Sigmoid colon (tissue), 7 donors: ENCODE results near the gene VWA7. TPM values are rescaled to one million over a fixed set of nuclear protein-coding genes. Genes with fewer than 3 reads are reported as not detected.

Experiments used
- DNase-seq: peaks from one replicate; pipeline ENCODE4 v3.0.0-alpha.2; 2019
- H3K27ac ChIP-seq, 4 donors: fragments of 200-600 bp; sonication (generic); one replicate each; pipeline ENCODE4 v1.5.1; 2016 to 2019; ENCODE audit warnings: mild to moderate bottlenecking in 1 of 4
- H3K27me3 ChIP-seq, 3 donors: fragments of 200-600 bp; sonication (generic); one replicate each; pipeline ENCODE4 v1.5.1; 2019; ENCODE audit warnings: mild to moderate bottlenecking in 1 of 3
- H3K36me3 ChIP-seq, 4 donors: fragments of 200-600 bp; sonication (generic); one replicate each; pipeline ENCODE4 v1.5.1; 2016 to 2019
- H3K4me1 ChIP-seq, 4 donors: fragments of 200-600 bp; sonication (generic); one replicate each; pipeline ENCODE4 v1.5.1; 2017 to 2019
- H3K4me3 ChIP-seq, 4 donors: fragments of 200-600 bp; sonication (generic); one replicate each; pipeline ENCODE4 v1.5.1; 2017 to 2019; ENCODE audit warnings: mild to moderate bottlenecking in 2 of 4, moderate library complexity in 1 of 4
- H3K9me3 ChIP-seq, 4 donors: fragments of 200-600 bp in 3 of 4; sonication (generic) in 3 of 4; one replicate each; pipeline versions ENCODE4 v1.5.1 to v1.6.1; 2013 to 2019
- CTCF ChIP-seq, 4 experiments: fragments of 450-650 bp in 3 of 4; fragments of 200-600 bp in 1 of 4; IDR thresholded peaks; one replicate each; pipeline ENCODE4 v1.5.1; 2016 to 2019; ENCODE audit warnings: antibody characterized with exemption in 4 of 4, mild to moderate bottlenecking in 3 of 4, moderate library complexity in 2 of 4
- EP300 ChIP-seq, 4 donors: sonication (generic); formaldehyde crosslinking; IDR thresholded peaks; one replicate each; pipeline ENCODE4 v1.6.1; 2017; ENCODE audit warnings: antibody characterized with exemption in 4 of 4
- POLR2A ChIP-seq, 2 donors: fragments of 450-650 bp; IDR thresholded peaks; one replicate each; pipeline ENCODE4 v1.6.1; 2016; ENCODE audit warnings: antibody characterized with exemption in 2 of 2, mild to moderate bottlenecking in 2 of 2, moderate library complexity in 2 of 2
- POLR2AphosphoS5 ChIP-seq, 4 donors: sonication (generic); formaldehyde crosslinking; IDR thresholded peaks; one replicate each; pipeline ENCODE4 v1.6.1; 2017; ENCODE audit warnings: antibody characterized with exemption in 4 of 4
- WGBS, 2 donors: extraction: QIAGEN DNeasy Blood & Tissue Kit; methylation state at CpG; one replicate each; pipeline ENCODE4 v1.1.7; 2013; 5-methylcytosine and 5-hydroxymethylcytosine counted together
- intact Hi-C: fragments of 100-400 bp; cut with DNase I; formaldehyde crosslinking; loops from one replicate; pipeline ENCODE4 v1.15.1; 2023
- polyA plus RNA-seq, 3 donors: library from polyadenylated mRNA; stranded (reverse); fragments of 200-250 nt; gene quantifications; one replicate each; pipeline ENCODE4 v1.2.3, GENCODE V29; 2013
- total RNA-seq, 4 donors: library from RNA; depleted of rRNA; stranded (reverse); fragments of >200 nt; gene quantifications; one replicate each; pipeline ENCODE4 v1.1.0, GENCODE V29; 2016
- donor health status: healthy with polysubstance abuse.
- donor health status: Bipolar disorder and iron deficiency.
- donor health status: healthy.

VWA7 gene
- total and polyA plus RNA-seq, 7 donors: 0.14 to 6.0 (median 3.2) TPM; not detected in 1

DNA sequence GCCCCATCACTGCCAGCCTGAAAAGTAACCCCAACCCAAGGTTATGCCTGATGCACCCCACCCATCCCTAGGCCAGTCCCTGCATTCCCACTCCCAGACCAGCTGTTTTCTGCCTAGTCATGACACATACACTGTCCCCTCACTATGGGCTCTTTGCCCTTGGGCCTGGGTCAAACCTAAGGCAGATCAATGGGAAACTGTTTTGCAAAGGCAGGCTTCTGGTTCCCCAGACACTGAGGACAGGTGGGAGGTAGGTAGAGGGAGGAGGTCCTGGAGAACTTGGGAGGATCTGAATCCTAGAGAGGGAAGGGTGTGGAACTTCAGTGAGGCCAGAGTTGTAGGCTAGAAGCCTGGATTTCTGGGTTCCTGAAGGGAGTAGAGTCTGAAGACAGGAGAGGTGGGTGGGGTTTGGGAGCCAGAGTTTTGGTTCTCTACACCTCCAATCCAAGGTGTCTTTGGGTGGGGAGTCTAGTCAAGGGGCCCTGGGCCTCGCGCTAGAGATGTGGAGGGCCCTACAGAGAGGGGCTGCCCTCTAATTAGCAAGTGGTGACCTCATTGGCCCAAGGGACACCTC, 42.8 kb downstream of the VWA7 start:
- 1 to 9% methylated on average over 2 of the region's 2 CpGs for WGBS, 2 donors
- intact Hi-C loops: no loop called here

GRCh38 chr6:31733734-31734133, 43.4 kb downstream of the VWA7 start:
- H3K4me1 ChIP-seq: peaks cover 0 to 39% (median 34%) of the 10 kb centered on the region in 4 donors
- peaks cover 24 to 36% (median 28%) of the 10 kb centered on the region in 4 donors for H3K36me3 ChIP-seq
- TF ChIP-seq POLR2AphosphoS5 (IDR thresholded peaks at IDR 0.05): no peak
- no peak for TF ChIP-seq EP300 (IDR thresholded peaks at IDR 0.05)
- TF ChIP-seq POLR2A (IDR thresholded peaks at IDR 0.05): no peak
- no peak for TF ChIP-seq CTCF (IDR thresholded peaks at IDR 0.05)
- H3K27ac ChIP-seq: peak overlapping the region; percentile 92 to 98 (median 94)
- DNase-seq: no peak
- intact Hi-C loops: no loop called here
- no peak overlapping the region for H3K4me3 ChIP-seq
- H3K27me3 ChIP-seq: no peaks in the 10 kb centered on the region
- 68 to 80% methylated on average over 4 of the region's 4 CpGs for WGBS, 2 donors
- no peaks in the 10 kb centered on the region for H3K9me3 ChIP-seq

More for the DNA sequence above, 42.8 kb downstream of the VWA7 start:
- no peaks in the 10 kb centered on the region for H3K27me3 ChIP-seq
- H3K4me1 ChIP-seq: peaks cover 0 to 42% (median 35%) of the 10 kb centered on the region in 4 donors
- no peak for DNase-seq
- peak overlapping the region; percentile 92 to 98 (median 94) for H3K27ac ChIP-seq
- no peak for TF ChIP-seq EP300 (IDR thresholded peaks at IDR 0.05)
- no peak for TF ChIP-seq POLR2AphosphoS5 (IDR thresholded peaks at IDR 0.05)
- no peak for TF ChIP-seq CTCF (IDR thresholded peaks at IDR 0.05)
- no peak for TF ChIP-seq POLR2A (IDR thresholded peaks at IDR 0.05)
- peaks cover 24 to 36% (median 28%) of the 10 kb centered on the region in 4 donors for H3K36me3 ChIP-seq
- H3K4me3 ChIP-seq: peak overlapping the region; percentile 64 to 76 (median 73)
- no peaks in the 10 kb centered on the region for H3K9me3 ChIP-seq

GRCh38 chr6:31732029-31732428, 45.1 kb downstream of the VWA7 start:
- Histone ChIP-seq H3K4me3 (no peak overlapping the region), H3K36me3 (peaks cover 27 to 42% (median 35%) of the 10 kb centered on the region in 4 donors), H3K9me3 (no peaks in the 10 kb centered on the region), H3K4me1 (peaks cover 0 to 52% (median 45%) of the 10 kb centered on the region in 4 donors), H3K27ac (peak overlapping the region in 2 of 4 donors; percentile 7 to 98), H3K27me3 (no peaks in the 10 kb centered on the region)
- no peak for DNase-seq
- intact Hi-C loops: no loop called here
- 52 to 72% methylated on average over 3 of the region's 3 CpGs for WGBS, 2 donors
- TF ChIP-seq CTCF (IDR thresholded peaks at IDR 0.05) (no peak), EP300 (IDR thresholded peaks at IDR 0.05) (no peak), POLR2A (IDR thresholded peaks at IDR 0.05) (no peak), POLR2AphosphoS5 (IDR thresholded peaks at IDR 0.05) (no peak)

DNA sequence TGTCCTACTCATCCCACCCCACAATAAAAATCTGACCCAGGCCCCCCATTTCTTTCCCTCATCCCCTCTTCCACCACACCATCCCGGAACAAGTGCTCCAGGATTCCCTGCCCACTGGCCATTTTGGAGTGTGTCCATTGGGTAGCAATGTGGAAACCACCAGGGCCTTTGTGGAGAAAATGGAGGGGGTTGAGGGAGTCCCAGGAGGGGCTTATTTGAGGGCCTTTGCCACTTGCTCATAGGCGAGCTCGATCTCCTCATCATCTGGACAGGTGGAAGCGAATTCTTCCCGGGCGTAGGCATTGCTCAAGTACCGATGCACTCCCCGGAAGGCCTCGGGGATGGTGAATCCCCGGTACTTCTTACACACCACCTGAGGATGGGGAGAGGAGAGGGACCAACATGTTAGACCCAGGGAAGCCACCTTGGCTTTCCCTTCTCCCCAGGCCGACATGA, 46.5 kb downstream of the VWA7 start:
- peaks cover 0 to 47% (median 39%) of the 10 kb centered on the region in 4 donors for H3K4me1 ChIP-seq

More for the DNA sequence above, 46.5 kb downstream of the VWA7 start:
- Histone ChIP-seq H3K36me3 (peaks cover 32 to 56% (median 43%) of the 10 kb centered on the region in 4 donors), H3K27ac (peak overlapping the region; percentile 96 to 99 (median 98)), H3K27me3 (no peaks in the 10 kb centered on the region), H3K9me3 (no peaks in the 10 kb centered on the region), H3K4me3 (peak overlapping the region in 2 of 4 donors; percentile 78 to 82)
- intact Hi-C loops: no loop called here
- no peak for TF ChIP-seq CTCF (IDR thresholded peaks at IDR 0.05)
- TF ChIP-seq EP300 (IDR thresholded peaks at IDR 0.05): no peak
- TF ChIP-seq POLR2A (IDR thresholded peaks at IDR 0.05): no peak
- TF ChIP-seq POLR2AphosphoS5 (IDR thresholded peaks at IDR 0.05): no peak
- WGBS, 2 donors: 73 to 90% methylated on average over 11 of the region's 11 CpGs
- no peak for DNase-seq
